Ishikawa (cell line): Measurements from ENCODE around the gene ADGRG3.

Experiments
- CEBPB ChIP-seq: IDR thresholded peaks from 2 replicates; pipeline ENCODE4 v1.6.1; 2012
- CREB1 ChIP-seq: IDR thresholded peaks from 2 replicates; pipeline ENCODE4 v1.6.1; 2012; ENCODE audit warnings: low read depth
- EGR1 ChIP-seq: IDR thresholded peaks from 2 replicates; pipeline ENCODE4 v1.6.1; 2012
- EP300 ChIP-seq: IDR thresholded peaks from 2 replicates; pipeline ENCODE4 v1.6.1; 2012; ENCODE audit warnings: borderline replicate concordance
- FOXM1 ChIP-seq: IDR thresholded peaks from 2 replicates; pipeline ENCODE4 v1.6.1; 2012; ENCODE audit warnings: low read depth, borderline replicate concordance
- MAX ChIP-seq: IDR thresholded peaks from 2 replicates; pipeline ENCODE4 v1.6.1; 2012
- NFIC ChIP-seq: IDR thresholded peaks from 2 replicates; pipeline ENCODE4 v1.6.1; 2012
- RAD21 ChIP-seq: IDR thresholded peaks from 2 replicates; pipeline ENCODE4 v1.6.1; 2012; ENCODE audit warnings: low read depth
- REST ChIP-seq: IDR thresholded peaks from 2 replicates; pipeline ENCODE4 v1.6.1; 2012; ENCODE audit warnings: low read depth, mild to moderate bottlenecking
- TAF1 ChIP-seq: IDR thresholded peaks from 2 replicates; pipeline ENCODE4 v1.6.1; 2012; ENCODE audit warnings: low read depth, mild to moderate bottlenecking
- TCF12 ChIP-seq: IDR thresholded peaks from 2 replicates; pipeline ENCODE4 v1.6.1; 2012; ENCODE audit warnings: low read depth
- TEAD4 ChIP-seq: IDR thresholded peaks from 2 replicates; pipeline ENCODE4 v1.6.1; 2012
- USF1 ChIP-seq: IDR thresholded peaks from 2 replicates; pipeline ENCODE4 v1.6.1; 2012
- YY1 ChIP-seq: IDR thresholded peaks from 2 replicates; pipeline ENCODE4 v1.6.1; 2012; ENCODE audit warnings: low read depth
- ZBTB7A ChIP-seq: IDR thresholded peaks from 2 replicates; pipeline ENCODE4 v1.6.1; 2012; ENCODE audit warnings: low read depth

The ADGRG3 gene

GRCh38 chr16:57690782-57691471 lies 22.8 kb downstream of the ADGRG3 start:
- TF ChIP-seq EGR1: no peak
- no peak for TF ChIP-seq EP300
- no peak for TF ChIP-seq RAD21
- no peak for TF ChIP-seq NFIC
- no peak for TF ChIP-seq USF1
- TF ChIP-seq ZBTB7A: no peak
- no peak for TF ChIP-seq CREB1

GRCh38 chr16:57692636-57693035 lies 24.5 kb downstream of the ADGRG3 start:
- TF ChIP-seq ZBTB7A (no peak), RAD21 (no peak), MAX (no peak), NFIC (no peak), EGR1 (no peak), FOXM1 (no peak), CREB1 (no peak), TAF1 (no peak), YY1 (no peak), USF1 (no peak), CEBPB (no peak), TCF12 (no peak), REST (no peak), EP300 (no peak), TEAD4 (no peak)

GRCh38 chr16:57693550-57693949 lies 25.4 kb downstream of the ADGRG3 start:
- no peak for TF ChIP-seq ZBTB7A
- no peak for TF ChIP-seq YY1
- no peak for TF ChIP-seq TAF1
- TF ChIP-seq USF1: no peak
- no peak for TF ChIP-seq CREB1
- TF ChIP-seq RAD21: no peak
- no peak for TF ChIP-seq EP300

GRCh38 chr16:57694231-57694724 lies 26.2 kb downstream of the ADGRG3 start:
- TF ChIP-seq CEBPB (no peak), REST (no peak), MAX (no peak), YY1 (no peak), RAD21 (no peak), EGR1 (no peak), TEAD4 (no peak), EP300 (no peak), TCF12 (no peak), FOXM1 (no peak), ZBTB7A (no peak), USF1 (no peak), CREB1 (no peak), NFIC (no peak), TAF1 (no peak)
